ENCODE results near the gene PMF1.

Gene PMF1

DNA sequence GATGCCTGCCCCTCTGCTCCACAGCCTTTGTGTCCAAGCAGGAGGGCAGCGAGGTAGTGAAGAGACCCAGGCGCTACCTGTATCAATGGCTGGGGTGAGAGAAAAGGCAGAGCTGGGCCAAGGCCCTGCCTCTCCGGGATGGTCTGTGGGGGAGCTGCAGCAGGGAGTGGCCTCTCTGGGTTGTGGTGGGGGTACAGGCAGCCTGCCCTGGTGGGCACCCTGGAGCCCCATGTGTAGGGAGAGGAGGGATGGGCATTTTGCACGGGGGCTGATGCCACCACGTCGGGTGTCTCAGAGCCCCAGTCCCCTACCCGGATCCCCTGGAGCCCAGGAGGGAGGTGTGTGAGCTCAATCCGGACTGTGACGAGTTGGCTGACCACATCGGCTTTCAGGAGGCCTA is 29.9 kb downstream of the PMF1 start:
- CTCF ChIA-PET = interaction anchor here (0.6 kb wide), 1 partner anchor 18 kb away, joined by 3 read pairs; no protein-coding TSS in a partner anchor
- H3K27ac ChIP-seq = peak overlapping the region; percentile 89
- POLR2A ChIA-PET (ENCODE audit: low non-redundant PET) = no interaction called here
- no peak for DNase-seq (ENCODE audit: low spot score)
- TF ChIP-seq, protein P1, sequence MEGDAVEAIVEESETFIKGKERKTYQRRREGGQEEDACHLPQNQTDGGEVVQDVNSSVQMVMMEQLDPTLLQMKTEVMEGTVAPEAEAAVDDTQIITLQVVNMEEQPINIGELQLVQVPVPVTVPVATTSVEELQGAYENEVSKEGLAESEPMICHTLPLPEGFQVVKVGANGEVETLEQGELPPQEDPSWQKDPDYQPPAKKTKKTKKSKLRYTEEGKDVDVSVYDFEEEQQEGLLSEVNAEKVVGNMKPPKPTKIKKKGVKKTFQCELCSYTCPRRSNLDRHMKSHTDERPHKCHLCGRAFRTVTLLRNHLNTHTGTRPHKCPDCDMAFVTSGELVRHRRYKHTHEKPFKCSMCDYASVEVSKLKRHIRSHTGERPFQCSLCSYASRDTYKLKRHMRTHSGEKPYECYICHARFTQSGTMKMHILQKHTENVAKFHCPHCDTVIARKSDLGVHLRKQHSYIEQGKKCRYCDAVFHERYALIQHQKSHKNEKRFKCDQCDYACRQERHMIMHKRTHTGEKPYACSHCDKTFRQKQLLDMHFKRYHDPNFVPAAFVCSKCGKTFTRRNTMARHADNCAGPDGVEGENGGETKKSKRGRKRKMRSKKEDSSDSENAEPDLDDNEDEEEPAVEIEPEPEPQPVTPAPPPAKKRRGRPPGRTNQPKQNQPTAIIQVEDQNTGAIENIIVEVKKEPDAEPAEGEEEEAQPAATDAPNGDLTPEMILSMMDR (conservative IDR thresholded peaks at IDR 0.05; ENCODE audit: low read depth) = no peak

DNA sequence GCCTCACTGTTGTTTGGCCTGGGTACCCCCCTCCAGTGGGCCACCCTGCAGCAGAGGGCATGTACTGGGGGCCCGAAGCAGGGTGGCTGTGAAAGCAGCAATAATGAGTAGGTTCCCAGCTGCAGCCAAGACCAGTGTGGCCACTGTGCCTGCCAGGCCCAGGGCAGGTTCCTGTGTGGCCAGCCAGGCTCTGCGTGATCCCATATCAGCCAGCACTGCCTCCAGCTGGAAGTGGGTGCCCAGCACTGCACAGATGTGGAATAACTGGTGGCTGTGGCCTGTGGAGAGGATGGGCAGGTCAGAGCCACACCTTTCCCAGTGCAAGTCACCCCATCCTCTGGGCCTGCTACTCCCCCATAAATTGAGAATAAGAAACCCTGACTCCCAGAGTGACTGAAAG is 31.3 kb downstream of the PMF1 start:
- POLR2A ChIA-PET (ENCODE audit: low non-redundant PET) = no interaction called here
- TF ChIP-seq, protein P1 (conservative IDR thresholded peaks at IDR 0.05; ENCODE audit: low read depth) = no peak
- DNase-seq (ENCODE audit: low spot score) = no peak
- CTCF ChIA-PET = interaction anchor here (0.6 kb wide), 1 partner anchor 199 kb away, joined by 3 read pairs; no protein-coding TSS in a partner anchor
- peak overlapping the region; percentile 89 for H3K27ac ChIP-seq

DNA sequence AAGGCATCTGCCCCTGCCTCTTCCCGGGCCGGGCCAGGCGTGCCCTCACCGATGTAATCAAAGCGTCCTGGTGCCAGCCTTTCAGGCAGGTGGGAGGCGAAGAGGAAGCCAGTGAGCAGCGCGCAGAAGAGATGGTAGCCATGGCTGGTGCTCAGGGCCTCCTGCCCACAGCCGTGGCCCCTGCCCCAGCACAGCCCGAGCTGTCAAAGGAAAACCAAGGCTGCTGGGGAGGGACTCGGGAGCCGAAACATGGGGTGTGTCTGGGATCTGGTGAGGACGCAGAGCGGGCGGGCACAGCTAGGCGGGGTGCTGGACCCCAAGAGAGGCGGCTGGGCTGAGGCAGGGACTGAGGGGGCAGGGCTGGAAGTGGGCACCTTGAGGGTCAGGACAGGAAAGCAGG is 31.9 kb downstream of the PMF1 start:
- CTCF ChIA-PET = interaction anchor here (0.6 kb wide), 1 partner anchor 198 kb away, joined by 3 read pairs; no protein-coding TSS in a partner anchor
- TF ChIP-seq, protein P1 (conservative IDR thresholded peaks at IDR 0.05; ENCODE audit: low read depth) = no peak
- DNase-seq (ENCODE audit: low spot score) = no peak
- POLR2A ChIA-PET (ENCODE audit: low non-redundant PET) = no interaction called here
- H3K27ac ChIP-seq = no peak overlapping the region

DNA sequence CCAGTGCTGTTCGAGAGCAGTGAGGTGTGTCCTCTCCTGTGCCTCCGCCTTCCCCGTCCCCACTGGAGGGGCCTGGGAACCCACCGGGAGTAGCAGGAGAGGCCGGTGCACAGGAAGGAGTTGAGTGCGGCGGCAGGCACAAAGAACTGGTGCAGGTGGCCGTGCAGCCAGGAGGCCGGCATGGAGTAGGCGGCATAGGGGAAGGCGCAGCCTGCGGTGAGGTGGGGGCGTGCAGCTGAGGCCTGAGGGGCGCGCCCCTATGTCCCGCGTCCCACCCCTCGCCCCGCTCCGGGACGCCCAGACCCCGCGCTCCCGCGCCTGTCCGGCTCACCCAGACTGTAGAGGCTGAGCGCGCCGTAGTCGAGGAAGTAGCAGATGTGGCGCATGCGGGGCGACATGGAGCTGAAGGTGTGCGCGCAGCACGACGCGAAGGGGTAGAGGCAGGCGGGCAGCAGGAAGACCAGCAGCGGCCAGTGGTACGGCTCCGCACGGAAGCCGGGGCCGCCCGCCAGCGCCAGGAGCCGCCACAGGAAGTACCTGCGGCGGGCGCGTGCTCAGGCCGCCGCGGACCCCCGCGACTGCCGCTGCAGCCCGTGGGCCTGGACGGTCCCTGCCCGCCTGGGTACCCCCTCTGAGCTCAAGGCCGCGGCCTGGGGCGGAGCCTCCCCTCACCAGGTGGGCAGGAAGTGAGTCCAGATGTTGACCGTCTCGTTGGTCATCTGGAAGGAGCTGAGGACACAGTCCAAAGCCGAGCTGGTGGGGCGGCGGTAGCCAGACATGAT is 32.8 kb downstream of the PMF1 start:
- no peak for DNase-seq (ENCODE audit: low spot score)
- CTCF ChIA-PET = interaction anchor here (0.7 kb wide), 1 partner anchor 21 kb away, joined by 3 read pairs; no protein-coding TSS in a partner anchor
- POLR2A ChIA-PET (ENCODE audit: low non-redundant PET) = no interaction called here
- TF ChIP-seq, protein P1 (conservative IDR thresholded peaks at IDR 0.05; ENCODE audit: low read depth) = no peak
- no peak overlapping the region for H3K27ac ChIP-seq

DNA sequence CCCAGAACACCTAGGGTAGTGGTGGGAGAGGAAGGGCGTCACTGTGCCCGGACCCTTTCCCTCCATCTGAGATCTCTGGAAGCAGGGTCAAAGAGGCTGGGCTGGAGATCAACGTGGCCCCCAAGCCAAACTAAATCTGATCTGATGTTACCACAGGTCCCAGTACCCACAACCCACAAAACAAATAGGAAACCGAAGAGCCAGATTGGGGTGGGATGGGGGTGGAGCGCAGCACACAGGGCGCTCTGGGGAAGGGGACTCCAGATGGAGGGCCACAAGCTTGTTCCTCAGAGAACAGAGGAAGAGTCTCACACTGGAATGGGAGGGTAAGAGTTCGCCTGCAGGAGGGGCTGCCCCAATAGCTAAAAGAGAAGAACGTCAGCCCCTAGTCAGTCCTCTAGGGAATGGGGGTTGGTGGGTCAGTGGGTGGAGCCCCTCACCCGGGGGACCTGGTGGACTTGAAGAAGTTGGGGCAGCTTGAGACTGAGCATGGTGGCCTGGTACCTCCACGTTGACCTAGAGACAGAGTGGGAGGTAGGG is 33.5 kb downstream of the PMF1 start:
- no peak for DNase-seq (ENCODE audit: low spot score)
- peak overlapping the region; percentile 82 for H3K27ac ChIP-seq
- TF ChIP-seq, protein P1 (conservative IDR thresholded peaks at IDR 0.05; ENCODE audit: low read depth) = no peak
- POLR2A ChIA-PET (ENCODE audit: low non-redundant PET) = no interaction called here
- CTCF ChIA-PET = interaction anchor here (0.7 kb wide), 1 partner anchor 21 kb away, joined by 3 read pairs; no protein-coding TSS in a partner anchor

DNA sequence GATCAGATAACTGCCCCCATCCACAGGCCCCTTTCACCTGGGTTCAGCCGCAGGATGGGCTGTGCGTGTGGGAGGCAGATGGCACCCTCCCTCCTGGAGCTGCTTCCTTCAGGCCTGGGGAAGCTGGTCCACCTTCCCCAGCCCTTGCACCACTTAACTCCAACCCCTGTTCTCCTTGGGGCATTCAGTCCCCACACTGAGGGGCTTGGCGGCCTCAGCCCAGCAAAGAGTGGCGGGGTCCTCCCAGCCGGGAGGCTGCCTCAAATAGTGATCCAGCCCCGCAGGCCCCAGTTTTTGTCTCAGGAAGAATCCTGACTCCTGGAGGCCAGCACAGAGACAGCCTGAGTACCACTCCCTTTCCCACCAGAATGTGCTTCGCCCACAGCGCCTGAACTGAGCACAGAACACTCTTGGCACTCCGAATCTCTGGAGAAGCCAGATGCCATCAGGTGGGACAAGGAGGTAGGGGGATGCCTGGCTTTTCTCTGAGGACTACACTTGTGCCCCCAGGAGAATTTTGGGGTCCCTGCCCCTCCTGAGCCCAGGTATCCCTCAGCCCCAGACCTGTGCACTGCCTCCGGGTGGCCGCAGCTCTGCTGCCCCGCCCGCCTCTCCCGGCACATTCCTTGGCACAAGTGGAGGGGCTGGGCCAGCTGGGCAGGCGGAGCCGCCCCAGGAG is 34.1 kb downstream of the PMF1 start:
- no peak for DNase-seq (ENCODE audit: low spot score)
- peak overlapping the region; percentile 82 for H3K27ac ChIP-seq
- CTCF ChIA-PET = no interaction called here
- TF ChIP-seq, protein P1 (conservative IDR thresholded peaks at IDR 0.05; ENCODE audit: low read depth) = no peak
- POLR2A ChIA-PET (ENCODE audit: low non-redundant PET) = no interaction called here

Data from RWPE1 (cell line).